Tibial nerve (tissue), 4 donors: ENCODE results near the gene ASTN2. TPM values are rescaled to one million over a fixed set of nuclear protein-coding genes. Genes with fewer than 3 reads are reported as not detected.

Experiments used
- DNase-seq, 2 donors: peaks; one replicate each; pipeline ENCODE4 v3.0.0-alpha.2; 2019; ENCODE audit warnings: low spot score in 2 of 2
- H3K27ac ChIP-seq, 4 donors: fragments of 200-600 bp; sonication (generic) in 3 of 4; one replicate each; pipeline ENCODE4 v1.5.1; 2017 to 2019; ENCODE audit warnings: mild to moderate bottlenecking in 1 of 4
- H3K27me3 ChIP-seq, 2 donors: fragments of 200-600 bp; sonication (generic) in 1 of 2; one replicate each; pipeline versions ENCODE4 v1.5.1 to v1.6.0; 2017 to 2019
- H3K36me3 ChIP-seq, 3 donors: fragments of 200-600 bp; sonication (generic); one replicate each; pipeline ENCODE4 v1.5.1; 2018 to 2019
- H3K4me1 ChIP-seq, 4 donors: fragments of 200-600 bp; sonication (generic) in 3 of 4; one replicate each; pipeline ENCODE4 v1.5.1; 2017 to 2019
- H3K4me3 ChIP-seq, 4 donors: fragments of 200-600 bp; sonication (generic) in 3 of 4; one replicate each; pipeline ENCODE4 v1.5.1; 2017 to 2019; ENCODE audit warnings: mild to moderate bottlenecking in 1 of 4, moderate library complexity in 1 of 4
- H3K9me3 ChIP-seq, 4 donors: fragments of 200-600 bp; sonication (generic) in 3 of 4; one replicate each; pipeline ENCODE4 v1.5.1; 2017 to 2019
- EP300 ChIP-seq, 2 donors: sonication (generic); formaldehyde crosslinking; IDR thresholded peaks; one replicate each; pipeline ENCODE4 v1.6.1; 2017; ENCODE audit warnings: antibody characterized with exemption in 2 of 2, mild to moderate bottlenecking in 1 of 2
- POLR2A ChIP-seq, 2 donors: fragments of 450-650 bp; IDR thresholded peaks; one replicate each; pipeline ENCODE4 v1.6.1; 2017; ENCODE audit warnings: antibody characterized with exemption in 2 of 2, mild to moderate bottlenecking in 2 of 2, moderate library complexity in 2 of 2
- WGBS, 2 donors: methylation state at CpG; one replicate each; pipeline ENCODE4 v1.1.5; 2018; 5-methylcytosine and 5-hydroxymethylcytosine counted together
- total RNA-seq, 4 donors: library from RNA; depleted of rRNA; stranded (reverse); fragments of >200 nt; gene quantifications; one replicate each; pipeline ENCODE4 v1.1.0, GENCODE V29; 2016
- TF ChIP-seq, protein P1 (sequence below), 5 experiments: fragments of 200-600 bp in 3 of 5; fragments of 450-650 bp in 2 of 5; sonication (generic) in 3 of 5; IDR thresholded peaks; one replicate each; pipeline ENCODE4 v1.5.1; 2016 to 2019; ENCODE audit warnings: antibody characterized with exemption in 5 of 5, mild to moderate bottlenecking in 3 of 5, moderate library complexity in 2 of 5

ASTN2 gene
- total RNA-seq, 4 donors from 2014 or later, result 9.0 to 14.9 (median 12.3) TPM

DNA sequence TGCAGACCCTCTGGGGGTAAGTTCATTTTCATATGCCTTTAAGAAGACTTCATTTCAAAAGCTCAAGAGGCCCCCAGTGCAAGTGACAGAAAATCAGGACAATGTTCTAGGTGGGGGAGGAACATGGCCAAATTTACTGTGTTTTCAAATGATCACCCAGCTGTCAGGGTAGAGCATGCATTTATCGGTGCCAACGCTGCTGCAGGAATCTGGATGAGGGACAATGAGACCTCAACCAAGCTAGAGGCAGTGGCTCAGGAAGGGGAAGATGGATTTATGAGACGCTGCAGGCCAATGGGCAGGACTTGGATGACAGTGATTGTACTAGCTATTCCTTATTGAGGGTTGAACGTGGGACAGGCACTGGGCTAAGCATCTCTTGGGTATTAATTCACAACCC lies 278.4 kb downstream of the ASTN2 start:
- 69 to 82% methylated on average over 4 of the region's 4 CpGs for WGBS, 2 donors

DNA sequence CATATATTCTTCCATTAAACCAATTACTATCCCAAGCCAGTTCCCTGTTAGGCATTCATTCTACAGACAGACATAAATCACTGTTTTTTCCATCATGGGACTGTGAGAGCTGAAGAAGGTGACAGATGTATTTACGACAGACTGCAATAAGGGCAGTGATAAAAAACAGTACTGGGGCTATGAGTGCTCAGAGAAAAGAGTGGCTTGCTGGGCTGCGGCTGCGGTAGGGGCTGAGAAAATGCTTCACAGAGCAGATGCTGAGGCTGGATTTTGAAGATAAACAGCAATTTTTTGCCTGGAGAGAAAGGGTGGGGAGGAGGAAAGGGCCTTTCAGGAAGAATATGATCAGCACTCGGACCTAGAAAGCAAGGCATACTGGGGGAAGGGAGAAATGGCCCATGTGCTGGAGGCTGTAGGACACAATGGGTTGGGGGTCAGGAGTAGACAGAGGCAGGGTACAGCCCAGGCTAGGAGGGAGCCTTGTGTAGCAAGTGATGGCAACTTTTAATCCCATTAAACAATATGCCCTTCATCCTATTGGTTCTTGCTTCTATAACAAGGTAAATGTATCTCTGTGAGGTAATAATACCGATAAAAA lies 279.3 kb downstream of the ASTN2 start:
- H3K4me1 ChIP-seq, result no peaks in the 10 kb centered on the region
- no peak for DNase-seq
- 65% methylated on average over 5 of the region's 5 CpGs for WGBS, 2 donors
- no peak overlapping the region for H3K27ac ChIP-seq
- no peaks in the 10 kb centered on the region for H3K27me3 ChIP-seq
- no peak for TF ChIP-seq POLR2A (IDR thresholded peaks at IDR 0.05)
- TF ChIP-seq, protein P1, sequence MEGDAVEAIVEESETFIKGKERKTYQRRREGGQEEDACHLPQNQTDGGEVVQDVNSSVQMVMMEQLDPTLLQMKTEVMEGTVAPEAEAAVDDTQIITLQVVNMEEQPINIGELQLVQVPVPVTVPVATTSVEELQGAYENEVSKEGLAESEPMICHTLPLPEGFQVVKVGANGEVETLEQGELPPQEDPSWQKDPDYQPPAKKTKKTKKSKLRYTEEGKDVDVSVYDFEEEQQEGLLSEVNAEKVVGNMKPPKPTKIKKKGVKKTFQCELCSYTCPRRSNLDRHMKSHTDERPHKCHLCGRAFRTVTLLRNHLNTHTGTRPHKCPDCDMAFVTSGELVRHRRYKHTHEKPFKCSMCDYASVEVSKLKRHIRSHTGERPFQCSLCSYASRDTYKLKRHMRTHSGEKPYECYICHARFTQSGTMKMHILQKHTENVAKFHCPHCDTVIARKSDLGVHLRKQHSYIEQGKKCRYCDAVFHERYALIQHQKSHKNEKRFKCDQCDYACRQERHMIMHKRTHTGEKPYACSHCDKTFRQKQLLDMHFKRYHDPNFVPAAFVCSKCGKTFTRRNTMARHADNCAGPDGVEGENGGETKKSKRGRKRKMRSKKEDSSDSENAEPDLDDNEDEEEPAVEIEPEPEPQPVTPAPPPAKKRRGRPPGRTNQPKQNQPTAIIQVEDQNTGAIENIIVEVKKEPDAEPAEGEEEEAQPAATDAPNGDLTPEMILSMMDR (IDR thresholded peaks at IDR 0.05), result no peak
- no peak for TF ChIP-seq EP300 (IDR thresholded peaks at IDR 0.05)
- H3K9me3 ChIP-seq, result no peaks in the 10 kb centered on the region
- no peak overlapping the region for H3K4me3 ChIP-seq
- H3K36me3 ChIP-seq, result no peaks in the 10 kb centered on the region

More for the DNA sequence above, 278.4 kb downstream of the ASTN2 start:
- Histone ChIP-seq H3K9me3 (no peaks in the 10 kb centered on the region), H3K36me3 (no peaks in the 10 kb centered on the region), H3K4me1 (no peaks in the 10 kb centered on the region), H3K27ac (no peak overlapping the region), H3K4me3 (no peak overlapping the region), H3K27me3 (no peaks in the 10 kb centered on the region)
- no peak for DNase-seq
- TF ChIP-seq EP300 (IDR thresholded peaks at IDR 0.05) (no peak), POLR2A (IDR thresholded peaks at IDR 0.05) (no peak)
- TF ChIP-seq, protein P1 (IDR thresholded peaks at IDR 0.05), result no peak

DNA sequence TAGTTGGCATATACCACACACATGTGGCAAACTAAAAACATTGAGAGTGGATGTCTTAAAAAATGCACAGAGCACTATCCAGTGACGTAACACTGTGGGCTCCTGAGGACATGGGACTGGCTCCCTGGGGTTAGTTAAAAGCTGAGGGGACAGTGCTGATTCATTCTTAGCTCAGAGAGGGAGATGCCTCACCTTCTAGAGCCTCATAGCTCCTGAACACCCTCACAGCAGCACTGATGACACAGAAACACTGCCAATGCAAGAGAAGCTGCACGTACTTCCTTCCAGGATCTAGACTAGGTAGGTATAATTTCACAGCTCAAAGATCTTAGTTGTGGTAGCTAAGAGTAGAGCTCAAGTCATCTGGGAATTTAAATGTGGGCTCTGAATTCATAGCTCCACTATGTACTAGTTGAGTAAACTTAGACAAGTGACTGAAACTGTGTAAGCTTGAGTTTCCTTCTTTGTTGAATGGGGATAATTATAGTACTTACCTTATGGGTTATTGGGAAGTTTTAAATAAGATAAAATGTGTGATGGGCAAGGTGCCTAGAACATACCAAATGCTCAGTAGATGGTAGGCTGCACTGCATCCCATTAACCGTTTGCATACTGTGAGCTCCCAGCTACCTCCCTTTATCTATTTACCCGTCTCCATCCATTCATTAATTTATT lies 279.9 kb downstream of the ASTN2 start:
- H3K9me3 ChIP-seq, result no peaks in the 10 kb centered on the region
- TF ChIP-seq POLR2A (IDR thresholded peaks at IDR 0.05), result no peak
- TF ChIP-seq, protein P1 (IDR thresholded peaks at IDR 0.05), result no peak
- no peak for TF ChIP-seq EP300 (IDR thresholded peaks at IDR 0.05)
- H3K36me3 ChIP-seq, result no peaks in the 10 kb centered on the region
- H3K4me3 ChIP-seq, result no peak overlapping the region
- no peaks in the 10 kb centered on the region for H3K4me1 ChIP-seq
- no peak overlapping the region for H3K27ac ChIP-seq
- no peaks in the 10 kb centered on the region for H3K27me3 ChIP-seq
- no peak for DNase-seq
- WGBS, 2 donors, result 80 to 84% methylated on average over 4 of the region's 4 CpGs

DNA sequence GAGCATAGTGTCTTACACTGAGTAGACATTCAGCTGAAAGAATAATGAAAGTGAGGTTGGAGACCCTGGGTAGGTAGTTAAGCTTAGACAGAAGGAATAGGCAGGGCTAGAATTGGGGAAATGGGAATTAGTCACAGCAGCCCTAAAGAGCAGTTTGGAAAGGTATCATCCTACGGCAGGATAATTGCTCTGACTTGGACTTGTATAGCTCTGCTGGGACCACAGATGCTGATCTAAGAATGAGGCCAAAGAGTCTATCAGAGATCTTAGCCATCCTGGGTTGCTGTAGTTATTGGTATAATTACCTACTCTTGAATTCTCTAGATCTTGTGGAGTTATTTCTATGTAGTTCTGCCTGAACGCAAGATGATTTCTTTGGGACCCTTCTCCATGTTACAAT lies 288.0 kb downstream of the ASTN2 start:
- 63 to 70% methylated on average over 2 of the region's 2 CpGs for WGBS, 2 donors
- no peak for DNase-seq
- Histone ChIP-seq H3K27ac (no peak overlapping the region), H3K27me3 (no peaks in the 10 kb centered on the region), H3K4me3 (no peak overlapping the region), H3K36me3 (no peaks in the 10 kb centered on the region), H3K9me3 (no peaks in the 10 kb centered on the region), H3K4me1 (no peaks in the 10 kb centered on the region)
- no peak for TF ChIP-seq POLR2A (IDR thresholded peaks at IDR 0.05)
- TF ChIP-seq, protein P1 (IDR thresholded peaks at IDR 0.05), result no peak

DNA sequence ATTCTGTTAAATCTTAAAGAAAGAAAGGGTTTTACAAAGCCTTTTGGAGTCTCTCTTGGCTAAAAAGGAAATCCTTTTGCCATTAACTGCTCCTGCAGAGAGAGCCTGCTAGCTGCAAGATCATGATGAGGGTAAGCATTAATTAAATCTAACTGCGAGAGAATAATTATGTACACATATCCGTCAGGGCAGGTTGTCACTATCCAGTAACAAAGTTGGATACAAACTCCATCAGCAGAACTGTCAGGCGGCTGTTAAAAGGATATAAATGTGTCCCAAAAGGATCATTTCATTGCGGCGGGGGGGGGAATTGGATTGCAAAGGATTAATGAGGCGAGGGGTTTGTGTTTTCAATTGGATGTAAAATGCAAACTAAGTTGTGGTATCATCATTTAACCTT lies 289.3 kb downstream of the ASTN2 start:
- H3K9me3 ChIP-seq, result no peaks in the 10 kb centered on the region
- TF ChIP-seq POLR2A (IDR thresholded peaks at IDR 0.05), result no peak
- TF ChIP-seq, protein P1 (IDR thresholded peaks at IDR 0.05), result no peak
- no peak for TF ChIP-seq EP300 (IDR thresholded peaks at IDR 0.05)
- no peaks in the 10 kb centered on the region for H3K27me3 ChIP-seq
- H3K36me3 ChIP-seq, result no peaks in the 10 kb centered on the region
- no peaks in the 10 kb centered on the region for H3K4me1 ChIP-seq
- H3K27ac ChIP-seq, result no peak overlapping the region
- DNase-seq, result no peak
- 41 to 52% methylated on average over 6 of the region's 6 CpGs for WGBS, 2 donors
- H3K4me3 ChIP-seq, result no peak overlapping the region
